MG63 (cell line): Measurements from ENCODE around the gene ZNF492. TPM values are rescaled to one million over a fixed set of nuclear protein-coding genes. Genes with fewer than 3 reads are reported as not detected.
"Not testable (repeated sequence)": the region's sequence is repeated elsewhere in the genome, so short reads cannot be mapped to it uniquely, and the experiment has no call there.

ENCODE experiments used
- DNase-seq: peaks from one replicate; pipeline ENCODE4 v3.0.0-alpha.2; 2020
- H3K27me3 ChIP-seq: fragments of 250-450 bp; sonication (Bioruptor Pico); 2 replicates; pipeline ENCODE4 v1.5.1; 2020; ENCODE audit warnings: mild to moderate bottlenecking, moderate library complexity
- H3K36me3 ChIP-seq: fragments of 250-450 bp; sonication (Bioruptor Pico); 2 replicates; pipeline ENCODE4 v1.5.1; 2020; ENCODE audit warnings: mild to moderate bottlenecking, moderate library complexity
- H3K4me3 ChIP-seq: fragments of 250-450 bp; sonication (Bioruptor Pico); 2 replicates; pipeline ENCODE4 v1.5.1; 2020; ENCODE audit warnings: mild to moderate bottlenecking, moderate library complexity
- H3K9me3 ChIP-seq: fragments of 250-450 bp; sonication (Bioruptor Pico); 2 replicates; pipeline ENCODE4 v1.5.1; 2020; ENCODE audit warnings: mild to moderate bottlenecking, moderate library complexity
- total RNA-seq: library from RNA; depleted of rRNA; stranded (reverse); fragments of >200 nt; shearing (Covaris generic); gene quantifications from 2 replicates; pipeline ENCODE4 v1.2.3, GENCODE V29; 2014; ENCODE audit warnings: low replicate concordance

Gene ZNF492
- total RNA-seq, 1 experiment from 2014 or later: not detected

GRCh38 chr19:22609630-22610029 is 24.5 kb upstream of the ZNF492 start:
- Histone ChIP-seq H3K36me3 (no peaks in the 10 kb centered on the region), H3K4me3 (no peak overlapping the region), H3K9me3 (no peaks in the 10 kb centered on the region), H3K27me3 (no peaks in the 10 kb centered on the region)
- DNase-seq: no peak

- H3K27me3 ChIP-seq: no peaks in the 10 kb centered on the region
- H3K9me3 ChIP-seq: no peaks in the 10 kb centered on the region
- no peak overlapping the region for H3K4me3 ChIP-seq
- no peak for DNase-seq
- no peaks in the 10 kb centered on the region for H3K36me3 ChIP-seq
These were observed 24.0 kb upstream of the ZNF492 start for GRCh38 chr19:22610121-22610520.

DNA sequence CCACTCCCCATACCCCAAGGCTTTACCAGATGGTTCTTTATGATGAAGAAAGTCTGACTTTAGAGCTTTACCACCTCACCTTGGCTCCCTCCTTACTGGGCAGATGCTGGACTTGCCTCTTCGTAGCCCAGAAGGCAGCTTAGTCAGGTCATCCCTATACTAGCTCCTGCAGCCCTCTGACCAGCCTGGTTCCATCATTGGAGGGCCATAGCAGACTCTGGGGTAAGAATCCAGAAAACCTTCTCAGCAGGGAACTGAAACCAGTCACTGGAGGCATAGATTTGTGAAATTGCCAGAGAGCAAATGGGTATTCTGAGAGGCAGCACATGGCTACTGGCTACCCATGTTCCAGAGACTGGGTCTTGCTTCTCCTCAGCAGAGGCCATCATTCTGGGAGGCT is 21.8 kb upstream of the ZNF492 start:
- H3K4me3 ChIP-seq: no peak overlapping the region
- DNase-seq: no peak
- no peaks in the 10 kb centered on the region for H3K9me3 ChIP-seq
- no peaks in the 10 kb centered on the region for H3K27me3 ChIP-seq
- H3K36me3 ChIP-seq: no peaks in the 10 kb centered on the region

DNA sequence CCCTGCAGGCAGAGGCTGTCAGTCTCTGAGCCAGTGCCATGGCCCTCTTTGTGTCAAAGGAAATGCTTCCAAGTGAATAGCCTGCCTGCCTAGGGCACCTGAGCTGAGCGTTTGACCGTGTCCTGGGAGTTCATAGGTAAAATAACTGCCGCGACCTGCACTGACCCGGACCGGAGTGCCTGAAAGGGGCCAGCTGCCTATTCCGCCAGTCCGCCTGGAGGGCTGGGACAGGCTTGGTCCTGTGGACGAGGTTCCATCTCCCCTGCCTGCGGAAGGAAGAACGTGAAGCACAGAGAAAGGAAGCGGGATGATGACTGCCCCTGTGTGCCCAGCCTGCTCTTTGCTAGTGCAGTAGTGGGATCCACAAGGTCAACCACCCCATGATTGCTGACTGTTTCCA is 17.5 kb upstream of the ZNF492 start:
- H3K4me3 ChIP-seq: no peak overlapping the region
- DNase-seq: no peak
- H3K27me3 ChIP-seq: no peaks in the 10 kb centered on the region
- no peaks in the 10 kb centered on the region for H3K9me3 ChIP-seq
- no peaks in the 10 kb centered on the region for H3K36me3 ChIP-seq

DNA sequence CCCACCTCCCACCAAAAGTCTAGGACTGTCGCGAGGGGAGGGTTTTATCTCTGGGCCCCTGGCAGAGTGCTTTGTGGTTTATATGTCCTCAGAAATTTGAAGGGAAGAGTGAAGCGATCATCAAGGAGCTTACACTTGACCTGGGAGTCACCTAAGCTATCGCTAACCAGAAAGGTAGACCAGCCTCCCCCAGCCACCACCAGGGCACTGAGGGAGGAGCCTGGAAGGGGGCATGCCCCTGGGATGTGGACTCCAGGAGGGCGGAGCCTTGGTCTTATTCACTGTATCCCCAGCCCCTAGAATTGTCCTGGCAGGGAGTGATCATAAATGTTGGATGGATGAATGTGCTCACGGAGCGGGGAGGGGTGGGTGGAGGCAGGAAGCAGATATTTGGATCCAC is 16.9 kb upstream of the ZNF492 start:
- H3K27me3 ChIP-seq, H3K4me3 ChIP-seq, H3K9me3 ChIP-seq, DNase-seq, H3K36me3 ChIP-seq: not testable (repeated sequence)

- H3K36me3 ChIP-seq: no peaks in the 10 kb centered on the region
- H3K4me3 ChIP-seq: no peak overlapping the region
- H3K9me3 ChIP-seq: no peaks in the 10 kb centered on the region
- H3K27me3 ChIP-seq: no peaks in the 10 kb centered on the region
- no peak for DNase-seq
These were observed 16.4 kb upstream of the ZNF492 start for GRCh38 chr19:22617614-22618320.

DNA sequence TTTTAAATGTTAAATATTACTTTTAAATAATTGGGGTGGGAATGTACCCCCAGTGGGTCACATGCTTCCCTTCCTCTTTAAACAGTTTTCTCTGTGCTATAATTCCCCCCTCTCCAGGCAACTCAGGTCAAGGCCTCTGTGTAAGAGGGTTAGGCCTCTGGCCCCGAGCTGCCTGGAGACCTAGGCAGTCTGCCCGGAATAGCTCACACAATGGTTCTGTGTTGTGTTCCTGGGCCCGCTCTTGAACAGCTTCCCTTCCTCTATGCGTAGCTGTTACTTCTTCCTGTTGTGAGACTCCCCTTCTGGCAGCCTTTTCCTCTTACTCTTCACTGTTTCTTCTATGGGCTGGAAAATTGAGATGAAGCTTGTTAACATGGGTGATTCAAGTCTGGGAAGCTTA is 14.8 kb upstream of the ZNF492 start:
- no peaks in the 10 kb centered on the region for H3K9me3 ChIP-seq
- H3K36me3 ChIP-seq: no peaks in the 10 kb centered on the region
- H3K4me3 ChIP-seq: no peak overlapping the region
- no peak for DNase-seq
- H3K27me3 ChIP-seq: no peaks in the 10 kb centered on the region

GRCh38 chr19:22619932-22620331 is 14.2 kb upstream of the ZNF492 start:
- H3K9me3 ChIP-seq: no peaks in the 10 kb centered on the region
- no peaks in the 10 kb centered on the region for H3K36me3 ChIP-seq
- no peaks in the 10 kb centered on the region for H3K27me3 ChIP-seq
- H3K4me3 ChIP-seq: no peak overlapping the region
- no peak for DNase-seq

DNA sequence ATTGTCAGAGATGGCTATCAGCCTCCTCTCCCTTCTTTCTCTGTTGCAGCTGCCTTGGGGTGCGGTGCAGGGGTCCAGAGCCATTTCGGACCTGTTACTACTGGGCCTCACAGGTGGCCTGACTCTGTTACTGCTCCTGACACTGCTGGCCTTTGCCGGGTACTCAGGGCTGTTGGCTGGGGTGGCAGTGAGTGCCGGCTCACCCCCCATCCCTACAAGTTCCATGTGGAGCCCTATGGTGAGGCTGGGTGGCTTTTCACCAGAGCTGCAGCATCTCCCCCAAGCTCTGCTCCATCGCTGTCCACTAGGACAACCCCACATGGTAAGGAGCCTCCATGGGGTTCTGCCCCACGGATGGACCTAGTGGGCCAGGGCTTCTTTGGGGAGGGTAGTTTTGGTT is 13.7 kb upstream of the ZNF492 start:
- Histone ChIP-seq H3K4me3 (no peak overlapping the region), H3K9me3 (no peaks in the 10 kb centered on the region), H3K27me3 (no peaks in the 10 kb centered on the region), H3K36me3 (no peaks in the 10 kb centered on the region)
- DNase-seq: no peak

- no peaks in the 10 kb centered on the region for H3K9me3 ChIP-seq
- no peaks in the 10 kb centered on the region for H3K36me3 ChIP-seq
- H3K27me3 ChIP-seq: no peaks in the 10 kb centered on the region
- DNase-seq: no peak
- H3K4me3 ChIP-seq: no peak overlapping the region
These were observed 13.2 kb upstream of the ZNF492 start for GRCh38 chr19:22620912-22621311.

DNA sequence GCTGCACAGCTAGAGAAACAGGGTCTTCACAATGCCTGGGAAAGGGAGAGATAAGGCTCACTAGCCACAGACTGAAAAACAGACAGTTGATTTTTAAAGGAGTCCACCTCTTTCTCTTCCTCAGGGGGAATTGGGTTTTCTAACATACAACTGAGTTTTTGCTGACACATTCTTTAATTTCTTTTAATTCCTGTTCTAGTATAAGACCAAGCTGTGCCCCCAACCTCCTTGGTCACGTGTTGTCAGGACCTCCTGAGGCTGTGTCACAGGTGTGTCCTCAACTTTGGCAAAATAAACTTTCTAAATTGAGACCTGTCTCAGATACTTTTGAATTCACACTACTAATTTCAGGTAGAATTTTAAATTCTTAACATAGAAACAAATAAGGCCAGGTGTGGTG is 12.1 kb upstream of the ZNF492 start:
- H3K36me3 ChIP-seq: no peaks in the 10 kb centered on the region
- H3K9me3 ChIP-seq: no peaks in the 10 kb centered on the region
- H3K27me3 ChIP-seq: no peaks in the 10 kb centered on the region
- no peak for DNase-seq
- H3K4me3 ChIP-seq: no peak overlapping the region

GRCh38 chr19:22622901-22623840 is 11.0 kb upstream of the ZNF492 start:
- Histone ChIP-seq H3K4me3 (no peak overlapping the region), H3K27me3 (no peaks in the 10 kb centered on the region), H3K36me3 (no peaks in the 10 kb centered on the region), H3K9me3 (no peaks in the 10 kb centered on the region)
- no peak for DNase-seq

DNA sequence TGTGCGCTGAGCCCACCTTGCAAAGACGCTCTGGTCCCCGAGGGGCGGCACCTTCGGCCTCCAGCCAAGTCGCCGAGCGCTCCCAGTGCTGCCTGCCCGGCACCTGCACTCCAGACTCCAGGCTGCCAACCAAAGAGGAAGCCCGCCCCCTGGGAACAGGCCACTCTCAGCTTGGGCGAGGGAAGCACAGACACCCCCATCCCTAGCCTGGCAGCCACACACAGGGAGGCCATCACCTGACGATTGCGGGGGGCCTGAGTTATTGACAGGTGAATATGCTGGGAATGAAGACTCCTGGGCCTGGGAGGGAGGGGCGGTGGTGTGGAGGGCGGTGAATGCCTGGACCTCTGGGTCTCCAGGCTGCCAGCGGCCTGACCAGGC is 10.3 kb upstream of the ZNF492 start:
- Histone ChIP-seq H3K9me3 (no peaks in the 10 kb centered on the region), H3K36me3 (no peaks in the 10 kb centered on the region), H3K4me3 (no peak overlapping the region), H3K27me3 (no peaks in the 10 kb centered on the region)
- no peak for DNase-seq

- Histone ChIP-seq H3K9me3 (no peaks in the 10 kb centered on the region), H3K36me3 (no peaks in the 10 kb centered on the region), H3K4me3 (no peak overlapping the region), H3K27me3 (no peaks in the 10 kb centered on the region)
- no peak for DNase-seq
These were observed 8.7 kb upstream of the ZNF492 start for GRCh38 chr19:22625266-22626035.

- Histone ChIP-seq H3K27me3 (no peaks in the 10 kb centered on the region), H3K36me3 (no peaks in the 10 kb centered on the region), H3K4me3 (no peak overlapping the region), H3K9me3 (no peaks in the 10 kb centered on the region)
- no peak for DNase-seq
These were observed 6.6 kb upstream of the ZNF492 start for GRCh38 chr19:22627526-22627925.

DNA sequence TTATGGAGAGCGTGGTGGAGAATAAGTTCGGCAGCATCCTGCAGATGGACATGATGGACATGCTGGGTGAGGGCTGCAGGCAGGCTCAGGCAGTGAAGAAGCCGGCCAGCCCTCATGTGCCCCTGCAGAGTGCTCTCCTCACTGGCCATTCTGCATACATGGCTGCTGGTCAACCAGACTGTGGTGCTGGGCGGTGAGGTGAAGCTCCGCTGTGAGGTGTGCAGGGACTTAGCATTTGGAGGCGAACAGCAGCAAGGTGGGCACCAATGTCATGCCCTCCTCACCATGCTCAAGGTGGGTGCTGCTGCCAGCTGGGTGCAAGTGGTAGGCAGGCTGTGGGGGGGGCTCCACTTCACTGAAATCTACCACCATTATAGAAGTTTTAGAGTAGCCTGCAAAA is 5.7 kb upstream of the ZNF492 start:
- Histone ChIP-seq H3K4me3 (no peak overlapping the region), H3K36me3 (no peaks in the 10 kb centered on the region), H3K9me3 (no peaks in the 10 kb centered on the region), H3K27me3 (no peaks in the 10 kb centered on the region)
- DNase-seq: no peak

GRCh38 chr19:22634450-22634827 is 315 bp downstream of the ZNF492 start:
- H3K36me3 ChIP-seq: no peaks in the 10 kb centered on the region
- H3K4me3 ChIP-seq: no peak overlapping the region
- DNase-seq: no peak
- H3K9me3 ChIP-seq: no peaks in the 10 kb centered on the region
- no peaks in the 10 kb centered on the region for H3K27me3 ChIP-seq
